IMR-90 (cell line): ENCODE results near the gene ZBTB3. TPM values are rescaled to one million over a fixed set of nuclear protein-coding genes. Genes with fewer than 3 reads are reported as not detected.

Experiments
- ATAC-seq: fragments of 200-7000 bp; cut with Tn5 transposase; 2 replicates; pipeline ENCODE4 v1.9.1; 2020; ENCODE audit warnings: low read depth, mild to moderate bottlenecking, moderate library complexity
- BruUV-seq: library from RNA; stranded (reverse); fragments of 400-500 nt; replicated peaks from 2 replicates; lab custom pipeline; 2021; lab: Mats Ljungman, UMichigan
- CTCF ChIA-PET: fragments of 300-600 bp; formaldehyde crosslinking; extraction: SDS; loops from one replicate; lab custom pipeline; 2021; ENCODE audit warnings: antibody characterized with exemption; lab: Yijun Ruan, JAX
- POLR2A ChIA-PET: fragments of 300-600 bp; sonication (Branson Sonifier 250); formaldehyde crosslinking; loops from one replicate; lab custom pipeline; 2022; ENCODE audit warnings: antibody characterized with exemption; ENCODE audit not compliant: unreplicated experiment; lab: Charles Lee
- DNase-seq: peaks from one replicate; pipeline ENCODE4 v3.0.0; 2013
- H2AFZ ChIP-seq: replicated peaks from 2 replicates; pipeline ENCODE3; 2013; ENCODE audit warnings: low read length, mild to moderate bottlenecking; ENCODE audit not compliant: poor library complexity
- H2AK5ac ChIP-seq: 2 replicates; pipeline ENCODE4 v1.6.1; 2013; ENCODE audit warnings: low read depth, low read length, inconsistent platforms
- H2AK9ac ChIP-seq: replicated peaks from 2 replicates; pipeline ENCODE3; 2013; ENCODE audit warnings: mild to moderate bottlenecking, low read depth, low read length, moderate library complexity; ENCODE audit not compliant: poor library complexity
- H2BK120ac ChIP-seq: 2 replicates; pipeline ENCODE4 v1.6.1; 2013; ENCODE audit warnings: low read depth, low read length, inconsistent platforms
- H2BK15ac ChIP-seq: 3 replicates; pipeline ENCODE4 v1.6.1; 2013; ENCODE audit warnings: low read depth, low read length, inconsistent platforms
- H2BK20ac ChIP-seq: 2 replicates; pipeline ENCODE4 v1.6.1; 2013; ENCODE audit warnings: low read depth, mild to moderate bottlenecking, inconsistent platforms, low read length, moderate library complexity
- H2BK5ac ChIP-seq: 2 replicates; pipeline ENCODE4 v1.6.1; 2013; ENCODE audit warnings: mild to moderate bottlenecking, low read depth, low read length, inconsistent platforms; ENCODE audit not compliant: poor library complexity, severe bottlenecking
- H3K14ac ChIP-seq: replicated peaks from 2 replicates; pipeline ENCODE4 v1.6.1; 2013; ENCODE audit warnings: low read depth, low read length, inconsistent platforms
- H3K18ac ChIP-seq: 2 replicates; pipeline ENCODE4 v1.6.1; 2013; ENCODE audit warnings: low read depth, low read length, control low read depth
- H3K23ac ChIP-seq: 2 replicates; pipeline ENCODE4 v1.6.1; 2013; ENCODE audit warnings: low read depth, low read length, inconsistent platforms
- H3K27ac ChIP-seq: 2 replicates; pipeline ENCODE4 v1.5.1; 2013; ENCODE audit warnings: mild to moderate bottlenecking, control low read depth, low read length; ENCODE audit not compliant: insufficient read depth
- H3K27me3 ChIP-seq: 2 replicates; pipeline ENCODE4 v1.6.1; 2013; ENCODE audit warnings: low read length; ENCODE audit not compliant: control insufficient read depth, insufficient read depth
- H3K36me3 ChIP-seq: 2 replicates; pipeline ENCODE4 v1.6.1; 2013; ENCODE audit warnings: low read length, mixed read lengths; ENCODE audit not compliant: control insufficient read depth, insufficient read depth
- H3K4ac ChIP-seq: 2 replicates; pipeline ENCODE4 v1.6.1; 2013; ENCODE audit warnings: low read depth, low read length, inconsistent platforms
- H3K4me1 ChIP-seq: 2 replicates; pipeline ENCODE4 v1.6.1; 2013; ENCODE audit warnings: low read length, mixed read lengths; ENCODE audit not compliant: control insufficient read depth, insufficient read depth
- H3K4me2 ChIP-seq: 2 replicates; pipeline ENCODE4 v1.6.1; 2013; ENCODE audit warnings: low read depth, mild to moderate bottlenecking, control low read depth, low read length, moderate library complexity
- H3K4me3 ChIP-seq: 2 replicates; pipeline ENCODE4 v1.5.1; 2013; ENCODE audit warnings: low read depth, mild to moderate bottlenecking, control low read depth, low read length, moderate library complexity; ENCODE audit not compliant: insufficient read depth
- H3K56ac ChIP-seq: 2 replicates; pipeline ENCODE4 v1.6.1; 2013; ENCODE audit warnings: low read length, inconsistent platforms; ENCODE audit not compliant: insufficient read depth; ENCODE audit errors: extremely low read depth
- H3K79me1 ChIP-seq, 2 experiments: 2 replicates each; pipeline ENCODE4 v1.6.1; 2013; ENCODE audit warnings: low read length in 2 of 2, inconsistent platforms in 1 of 2, low read depth in 1 of 2
- H3K9ac ChIP-seq: 2 replicates; pipeline ENCODE4 v1.6.1; 2013; ENCODE audit warnings: low read depth, low read length, control low read depth
- H3K9me1 ChIP-seq: 2 replicates; pipeline ENCODE4 v1.6.1; 2013; ENCODE audit warnings: low read length, inconsistent platforms; ENCODE audit not compliant: insufficient read depth
- H3K9me3 ChIP-seq: 2 replicates; pipeline ENCODE4 v1.6.1; 2013; ENCODE audit warnings: low read length; ENCODE audit not compliant: control insufficient read depth, insufficient read depth
- H4K20me1 ChIP-seq: 2 replicates; pipeline ENCODE4 v1.6.1; 2013; ENCODE audit warnings: low read length, inconsistent platforms; ENCODE audit not compliant: insufficient read depth
- H4K5ac ChIP-seq: 2 replicates; pipeline ENCODE4 v1.6.1; 2013; ENCODE audit warnings: mild to moderate bottlenecking, low read depth, low read length, control low read depth
- H4K8ac ChIP-seq, 2 experiments: 2 replicates each; pipeline ENCODE4 v1.6.1; 2013; ENCODE audit warnings: low read depth in 2 of 2, low read length in 2 of 2, control low read depth in 1 of 2, inconsistent platforms in 1 of 2
- H4K91ac ChIP-seq: 2 replicates; pipeline ENCODE4 v1.6.1; 2013; ENCODE audit warnings: low read depth, low read length, inconsistent platforms; ENCODE audit not compliant: insufficient read depth
- BHLHE40 ChIP-seq: fragments of 150-350 bp; IDR thresholded peaks from 2 replicates; pipeline ENCODE4 v1.6.1; 2016; ENCODE audit warnings: mild to moderate bottlenecking, low read depth, low read length
- CEBPB ChIP-seq: IDR thresholded peaks from 2 replicates; pipeline ENCODE4 v1.6.1; 2012; ENCODE audit warnings: low read depth, low read length, improper control_type of control experiment
- CHD1 ChIP-seq: IDR thresholded peaks from 2 replicates; pipeline ENCODE4 v1.6.1; 2012; ENCODE audit warnings: low read depth, low read length, improper control_type of control experiment
- FOS ChIP-seq: fragments of 150-350 bp; IDR thresholded peaks from 2 replicates; pipeline ENCODE4 v1.6.1; 2016; ENCODE audit warnings: low read depth, low read length
- MAFK ChIP-seq: IDR thresholded peaks from 2 replicates; pipeline ENCODE4 v1.6.1; 2012; ENCODE audit warnings: low read depth, low read length, improper control_type of control experiment
- MAZ ChIP-seq: IDR thresholded peaks from 2 replicates; pipeline ENCODE4 v1.6.1; 2012; ENCODE audit warnings: low read depth, mild to moderate bottlenecking, low read length, improper control_type of control experiment, moderate library complexity, borderline replicate concordance
- MXI1 ChIP-seq: IDR thresholded peaks from 2 replicates; pipeline ENCODE4 v1.6.1; 2012; ENCODE audit warnings: low read depth, mild to moderate bottlenecking, low read length, moderate library complexity, borderline replicate concordance
- NFE2L2 ChIP-seq: fragments of 150-350 bp; IDR thresholded peaks from 2 replicates; pipeline ENCODE4 v1.6.1; 2016; ENCODE audit warnings: low read depth, mild to moderate bottlenecking, low read length
- RFX5 ChIP-seq: IDR thresholded peaks from 2 replicates; pipeline ENCODE4 v1.8.0; 2012; ENCODE audit warnings: low read depth, mild to moderate bottlenecking, low read length, moderate library complexity
- WGBS, 2 experiments: methylation state at CpG; one replicate each; pipeline versions ENCODE4 v1.1.5 to v1.1.7; 2013; ENCODE audit warnings: missing lambda C conversion rate in 2 of 2; ENCODE audit not compliant: insufficient read length in 1 of 2; ENCODE audit errors: extremely low coverage in 2 of 2; 5-methylcytosine and 5-hydroxymethylcytosine counted together
- dilution Hi-C: fragments of 300-500 bp; cut with HindIII; formaldehyde crosslinking; loops from one replicate; pipeline ENCODE4 v1.14.3; 2018; ENCODE audit warnings: low sequenced_read_pairs; ENCODE audit not compliant: unreplicated experiment
- in situ Hi-C: fragments of 300-500 bp; cut with MboI; formaldehyde crosslinking; loops from 3 replicates; pipeline ENCODE4 v1.14.3; 2019; ENCODE audit warnings: low sequenced_read_pairs, inconsistent platforms, mixed read lengths
- intact Hi-C: fragments of 100-400 bp; cut with micrococcal nuclease; formaldehyde crosslinking; loops from 2 replicates; pipeline ENCODE4 v1.10.0; 2022
- polyA plus RNA-seq, 3 experiments: library from polyadenylated mRNA; depleted of rRNA; stranded (reverse); fragments of >200 nt; gene quantifications; 2 replicates each; pipeline ENCODE4 v1.2.3, GENCODE V29; 2012; ENCODE audit warnings: low replicate concordance in 1 of 3
- total RNA-seq: library from RNA; depleted of rRNA; stranded (reverse); fragments of >200 nt; gene quantifications from 2 replicates; pipeline ENCODE4 v1.2.3, GENCODE V29; 2012
- TF ChIP-seq, protein P1 (sequence below): fragments of 150-350 bp; IDR thresholded peaks from 2 replicates; pipeline ENCODE4 v1.6.1; 2016; ENCODE audit warnings: low read depth, mild to moderate bottlenecking, low read length, moderate library complexity, borderline replicate concordance
- TF ChIP-seq, protein P2 (sequence below): conservative IDR thresholded peaks from 2 replicates; pipeline ENCODE4 v1.5.1; 2012; ENCODE audit warnings: mild to moderate bottlenecking, low read depth, low read length, improper control_type of control experiment
- TF ChIP-seq, protein P3 (sequence below): fragments of 150-350 bp; IDR thresholded peaks from 2 replicates; pipeline ENCODE4 v1.6.1; 2017; ENCODE audit warnings: mild to moderate bottlenecking, antibody characterized with exemption, low read length, low read depth

The ZBTB3 gene
- total and polyA plus RNA-seq, 2 of the 4 experiments (the other 2 are of a cell fraction), result 3.4 to 8.1 TPM

DNA sequence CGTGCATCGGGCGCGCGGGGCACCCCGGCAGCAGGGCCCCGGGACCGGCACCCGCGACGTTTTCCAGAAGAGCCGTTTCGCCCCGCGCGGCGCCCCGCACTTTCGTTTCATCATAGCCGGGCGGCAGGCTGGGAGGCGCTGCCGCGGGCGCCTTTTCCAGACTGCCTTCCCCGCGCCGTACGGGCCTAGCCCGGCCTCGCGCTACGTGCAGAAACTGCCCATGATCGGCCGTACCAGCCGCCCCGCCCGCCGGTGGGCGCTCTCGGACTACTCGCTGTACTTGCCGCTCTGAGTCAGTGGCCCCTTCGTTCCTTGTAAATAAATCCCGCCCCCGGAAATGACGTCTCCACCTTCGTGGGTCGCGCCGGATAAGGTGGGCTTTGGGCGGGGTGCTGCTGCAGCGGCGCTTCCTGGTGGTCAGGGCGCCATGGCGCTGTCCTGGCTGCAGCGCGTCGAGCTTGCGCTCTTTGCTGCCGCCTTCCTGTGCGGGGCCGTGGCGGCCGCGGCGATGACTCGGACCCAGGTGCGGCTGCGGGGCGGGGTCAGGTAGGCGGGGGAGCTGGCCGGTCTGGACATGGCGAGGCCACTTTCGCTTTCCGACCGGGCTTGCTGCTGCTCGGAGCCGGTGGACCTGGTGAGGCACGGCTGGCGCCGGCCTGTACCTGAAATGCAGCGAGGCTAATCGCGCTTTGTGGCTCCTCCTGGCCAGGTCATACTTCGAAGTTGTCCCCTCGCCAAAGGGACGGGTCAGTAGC is 33.2 kb upstream of the ZBTB3 start, which contains the start of gene TMEM179B:
Gene TMEM179B, plus strand, starts transcription at position 398 of the 755 bp plus-strand sequence. Its CDS starts 30 bp downstream, at position 428.
- H3K36me3 ChIP-seq, result peaks cover 21% of the 10 kb centered on the region
- TF ChIP-seq MAZ, result peak; percentile 91; the same call in 1 of the 2 replicates
- no peak for TF ChIP-seq CEBPB
- TF ChIP-seq MAFK, result no peak
- TF ChIP-seq, protein P1, sequence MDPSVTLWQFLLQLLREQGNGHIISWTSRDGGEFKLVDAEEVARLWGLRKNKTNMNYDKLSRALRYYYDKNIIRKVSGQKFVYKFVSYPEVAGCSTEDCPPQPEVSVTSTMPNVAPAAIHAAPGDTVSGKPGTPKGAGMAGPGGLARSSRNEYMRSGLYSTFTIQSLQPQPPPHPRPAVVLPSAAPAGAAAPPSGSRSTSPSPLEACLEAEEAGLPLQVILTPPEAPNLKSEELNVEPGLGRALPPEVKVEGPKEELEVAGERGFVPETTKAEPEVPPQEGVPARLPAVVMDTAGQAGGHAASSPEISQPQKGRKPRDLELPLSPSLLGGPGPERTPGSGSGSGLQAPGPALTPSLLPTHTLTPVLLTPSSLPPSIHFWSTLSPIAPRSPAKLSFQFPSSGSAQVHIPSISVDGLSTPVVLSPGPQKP, result no peak
- TF ChIP-seq MXI1, result peak; percentile 80
- no peak for TF ChIP-seq BHLHE40
- no peak for TF ChIP-seq NFE2L2
- TF ChIP-seq CHD1, result 0 out of 2 replicates have a peak, but pooled peaks have one; percentile 34
- no peak for TF ChIP-seq RFX5
- TF ChIP-seq, protein P2, sequence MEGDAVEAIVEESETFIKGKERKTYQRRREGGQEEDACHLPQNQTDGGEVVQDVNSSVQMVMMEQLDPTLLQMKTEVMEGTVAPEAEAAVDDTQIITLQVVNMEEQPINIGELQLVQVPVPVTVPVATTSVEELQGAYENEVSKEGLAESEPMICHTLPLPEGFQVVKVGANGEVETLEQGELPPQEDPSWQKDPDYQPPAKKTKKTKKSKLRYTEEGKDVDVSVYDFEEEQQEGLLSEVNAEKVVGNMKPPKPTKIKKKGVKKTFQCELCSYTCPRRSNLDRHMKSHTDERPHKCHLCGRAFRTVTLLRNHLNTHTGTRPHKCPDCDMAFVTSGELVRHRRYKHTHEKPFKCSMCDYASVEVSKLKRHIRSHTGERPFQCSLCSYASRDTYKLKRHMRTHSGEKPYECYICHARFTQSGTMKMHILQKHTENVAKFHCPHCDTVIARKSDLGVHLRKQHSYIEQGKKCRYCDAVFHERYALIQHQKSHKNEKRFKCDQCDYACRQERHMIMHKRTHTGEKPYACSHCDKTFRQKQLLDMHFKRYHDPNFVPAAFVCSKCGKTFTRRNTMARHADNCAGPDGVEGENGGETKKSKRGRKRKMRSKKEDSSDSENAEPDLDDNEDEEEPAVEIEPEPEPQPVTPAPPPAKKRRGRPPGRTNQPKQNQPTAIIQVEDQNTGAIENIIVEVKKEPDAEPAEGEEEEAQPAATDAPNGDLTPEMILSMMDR, result peak; percentile 74
- TF ChIP-seq, protein P3, sequence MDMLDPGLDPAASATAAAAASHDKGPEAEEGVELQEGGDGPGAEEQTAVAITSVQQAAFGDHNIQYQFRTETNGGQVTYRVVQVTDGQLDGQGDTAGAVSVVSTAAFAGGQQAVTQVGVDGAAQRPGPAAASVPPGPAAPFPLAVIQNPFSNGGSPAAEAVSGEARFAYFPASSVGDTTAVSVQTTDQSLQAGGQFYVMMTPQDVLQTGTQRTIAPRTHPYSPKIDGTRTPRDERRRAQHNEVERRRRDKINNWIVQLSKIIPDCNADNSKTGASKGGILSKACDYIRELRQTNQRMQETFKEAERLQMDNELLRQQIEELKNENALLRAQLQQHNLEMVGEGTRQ, result no peak
- TF ChIP-seq FOS, result 0 out of 2 replicates have a peak, but pooled peaks have one; percentile 7

More for the DNA sequence above, 33.2 kb upstream of the ZBTB3 start, which contains the start of gene TMEM179B:
- peak within 1 kb of the TSS; percentile 99 for H2AFZ ChIP-seq
- H3K4ac ChIP-seq, result peak within 1 kb of the TSS; percentile 92
- peak within 1 kb of the TSS; percentile 96 for H3K9ac ChIP-seq
- H3K4me3 ChIP-seq, result peak within 1 kb of the TSS; percentile 94
- H2BK15ac ChIP-seq, result no peak within 1 kb of the TSS
- peak within 1 kb of the TSS; percentile 35 for H2BK120ac ChIP-seq
- H3K27ac ChIP-seq, result peak within 1 kb of the TSS; percentile 89
- ChIA-PET POLR2A (interaction anchor here (1.1 kb wide), 1 partner anchor 54 kb away, joined by 3 read pairs; no protein-coding TSS in a partner anchor), CTCF (interaction anchor here (0.6 to 2.8 kb wide), 19 partner anchors 12 to 106 kb away, joined by 3 to 26 read pairs (median 4); partner anchors contain the start of genes NXF1, SLC3A2, TAF6L and ZBTB3)
- BruUV-seq, result no TSS peak
- H4K91ac ChIP-seq, result peak within 1 kb of the TSS; percentile 85
- H2BK20ac ChIP-seq, result peak within 1 kb of the TSS; percentile 33; the same call in 1 of the 2 replicates
- peak; percentile 98 for DNase-seq
- intact Hi-C loops, result loop anchor here (2.0 to 5.0 kb wide), 2 partner anchors 46 to 95 kb away; partner anchors contain the start of genes SLC3A2, STX5 and TEX54
- H4K5ac ChIP-seq, result peak within 1 kb of the TSS; percentile 78
- peak within 1 kb of the TSS; percentile 18; the same call in 1 of the 2 replicates for H3K18ac ChIP-seq
- peaks cover 11% of the 10 kb centered on the region for H4K20me1 ChIP-seq
- peak within 1 kb of the TSS; percentile 95 for H3K4me2 ChIP-seq
- dilution Hi-C loops, result no loop called here
- peak within 1 kb of the TSS; percentile 70 for H2BK5ac ChIP-seq
- no peaks in the 10 kb centered on the region for H3K9me1 ChIP-seq
- peak within 1 kb of the TSS; percentile 100 for H2AK9ac ChIP-seq
- peaks cover 11% of the 10 kb centered on the region for H3K4me1 ChIP-seq
- H3K56ac ChIP-seq, result peak within 1 kb of the TSS; percentile 59
- H4K8ac ChIP-seq, result peak within 1 kb of the TSS; percentile 88 to 94
- no peaks in the 10 kb centered on the region for H3K9me3 ChIP-seq
- no peaks in the 10 kb centered on the region for H3K27me3 ChIP-seq
- WGBS, 2 experiments, result 0% methylated on average over 71 of the region's 88 CpGs; no CpG with 5 or more reads in 1 of the 2 experiments
- peaks cover 15 to 40% of the 10 kb centered on the region in 2 experiments; a peak in 3 of 4 replicates for H3K79me1 ChIP-seq
- peak within 1 kb of the TSS; percentile 95 for H2AK5ac ChIP-seq
- H3K14ac ChIP-seq, result peak within 1 kb of the TSS; percentile 97
- peak within 1 kb of the TSS; percentile 96 for H3K23ac ChIP-seq
- peak; percentile 68 for ATAC-seq
- in situ Hi-C loops, result no loop called here
